Suprapubic skin (tissue), 4 donors: ENCODE data around the gene WWTR1. TPM values are rescaled to one million over a fixed set of nuclear protein-coding genes. Genes with fewer than 3 reads are reported as not detected.
A peak's percentile ranks its signal among the peaks of the same experiment; 100 is the strongest.

Source experiments
- DNase-seq, 2 donors: peaks; one replicate each; pipeline ENCODE4 v3.0.0-alpha.2; 2019; ENCODE audit warnings: low spot score in 2 of 2
- H3K27ac ChIP-seq: fragments of 200-600 bp; sonication (generic); one replicate; pipeline ENCODE4 v1.5.1; 2019
- H3K27me3 ChIP-seq: fragments of 200-600 bp; sonication (generic); one replicate; pipeline ENCODE4 v1.5.1; 2019
- H3K36me3 ChIP-seq: fragments of 200-600 bp; sonication (generic); one replicate; pipeline ENCODE4 v1.5.1; 2019
- H3K4me1 ChIP-seq: fragments of 200-600 bp; sonication (generic); one replicate; pipeline ENCODE4 v1.5.1; 2019
- H3K4me3 ChIP-seq: fragments of 200-600 bp; sonication (generic); one replicate; pipeline ENCODE4 v1.5.1; 2019; ENCODE audit warnings: mild to moderate bottlenecking
- H3K9me3 ChIP-seq: fragments of 200-600 bp; sonication (generic); one replicate; pipeline ENCODE4 v1.5.1; 2019
- EP300 ChIP-seq: sonication (generic); formaldehyde crosslinking; IDR thresholded peaks from one replicate; pipeline ENCODE4 v1.6.1; 2017; ENCODE audit warnings: antibody characterized with exemption
- POLR2A ChIP-seq, 2 donors: fragments of 450-650 bp; IDR thresholded peaks; one replicate each; pipeline ENCODE4 v1.6.1; 2017; ENCODE audit warnings: antibody characterized with exemption in 2 of 2, mild to moderate bottlenecking in 2 of 2, moderate library complexity in 2 of 2
- POLR2AphosphoS5 ChIP-seq, 3 donors: sonication (generic); formaldehyde crosslinking; IDR thresholded peaks; one replicate each; pipeline ENCODE4 v1.6.1; 2017; ENCODE audit warnings: antibody characterized with exemption in 3 of 3
- WGBS: methylation state at CpG from one replicate; pipeline ENCODE4 v1.1.5; 2018; 5-methylcytosine and 5-hydroxymethylcytosine counted together
- total RNA-seq, 4 donors: library from RNA; depleted of rRNA; stranded (reverse); fragments of >200 nt; gene quantifications; one replicate each; pipeline ENCODE4 v1.1.0, GENCODE V29; 2016
- TF ChIP-seq, protein P1 (sequence below), 2 donors: fragments of 200-600 bp in 1 of 2; fragments of 450-650 bp in 1 of 2; sonication (generic) in 1 of 2; IDR thresholded peaks; one replicate each; pipeline ENCODE4 v1.5.1; 2016 to 2019; ENCODE audit warnings: antibody characterized with exemption in 2 of 2, mild to moderate bottlenecking in 1 of 2, moderate library complexity in 1 of 2

WWTR1 gene
- total RNA-seq, 4 donors from 2014 or later, result 33.0 to 68.9 (median 52.1) TPM

DNA sequence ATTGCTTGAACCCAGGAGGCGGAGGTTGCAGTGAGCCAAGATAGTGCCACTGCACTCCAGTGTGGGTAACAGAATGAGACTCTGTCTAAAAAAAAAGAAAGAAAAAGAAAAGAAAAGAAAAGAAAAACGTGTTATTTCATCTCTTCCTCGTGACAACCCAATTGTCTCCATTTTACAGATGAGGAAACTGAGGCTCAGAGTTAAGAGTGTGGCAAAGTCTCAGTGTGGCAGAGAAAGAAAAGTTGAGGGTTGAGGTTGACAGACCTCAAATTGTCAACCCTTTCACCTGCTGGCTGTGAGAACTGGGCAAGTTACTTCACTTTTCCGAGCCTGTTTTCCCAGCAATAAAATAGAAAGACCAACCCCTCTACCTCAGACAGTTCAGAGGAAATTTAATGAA, 123.7 kb downstream of the WWTR1 start:
- 94% methylated on average over 4 of the region's 4 CpGs for WGBS
- H3K4me3 ChIP-seq, result no peak overlapping the region
- TF ChIP-seq POLR2A (IDR thresholded peaks at IDR 0.05), result no peak
- no peak for TF ChIP-seq POLR2AphosphoS5 (IDR thresholded peaks at IDR 0.05)
- TF ChIP-seq, protein P1, sequence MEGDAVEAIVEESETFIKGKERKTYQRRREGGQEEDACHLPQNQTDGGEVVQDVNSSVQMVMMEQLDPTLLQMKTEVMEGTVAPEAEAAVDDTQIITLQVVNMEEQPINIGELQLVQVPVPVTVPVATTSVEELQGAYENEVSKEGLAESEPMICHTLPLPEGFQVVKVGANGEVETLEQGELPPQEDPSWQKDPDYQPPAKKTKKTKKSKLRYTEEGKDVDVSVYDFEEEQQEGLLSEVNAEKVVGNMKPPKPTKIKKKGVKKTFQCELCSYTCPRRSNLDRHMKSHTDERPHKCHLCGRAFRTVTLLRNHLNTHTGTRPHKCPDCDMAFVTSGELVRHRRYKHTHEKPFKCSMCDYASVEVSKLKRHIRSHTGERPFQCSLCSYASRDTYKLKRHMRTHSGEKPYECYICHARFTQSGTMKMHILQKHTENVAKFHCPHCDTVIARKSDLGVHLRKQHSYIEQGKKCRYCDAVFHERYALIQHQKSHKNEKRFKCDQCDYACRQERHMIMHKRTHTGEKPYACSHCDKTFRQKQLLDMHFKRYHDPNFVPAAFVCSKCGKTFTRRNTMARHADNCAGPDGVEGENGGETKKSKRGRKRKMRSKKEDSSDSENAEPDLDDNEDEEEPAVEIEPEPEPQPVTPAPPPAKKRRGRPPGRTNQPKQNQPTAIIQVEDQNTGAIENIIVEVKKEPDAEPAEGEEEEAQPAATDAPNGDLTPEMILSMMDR (IDR thresholded peaks at IDR 0.05), result no peak
- TF ChIP-seq EP300, result no peak
- H3K9me3 ChIP-seq, result no peaks in the 10 kb centered on the region
- DNase-seq, result no peak
- peaks cover 41% of the 10 kb centered on the region for H3K4me1 ChIP-seq
- peak overlapping the region; percentile 51 for H3K27ac ChIP-seq
- H3K36me3 ChIP-seq, result no peaks in the 10 kb centered on the region
- no peaks in the 10 kb centered on the region for H3K27me3 ChIP-seq

DNA sequence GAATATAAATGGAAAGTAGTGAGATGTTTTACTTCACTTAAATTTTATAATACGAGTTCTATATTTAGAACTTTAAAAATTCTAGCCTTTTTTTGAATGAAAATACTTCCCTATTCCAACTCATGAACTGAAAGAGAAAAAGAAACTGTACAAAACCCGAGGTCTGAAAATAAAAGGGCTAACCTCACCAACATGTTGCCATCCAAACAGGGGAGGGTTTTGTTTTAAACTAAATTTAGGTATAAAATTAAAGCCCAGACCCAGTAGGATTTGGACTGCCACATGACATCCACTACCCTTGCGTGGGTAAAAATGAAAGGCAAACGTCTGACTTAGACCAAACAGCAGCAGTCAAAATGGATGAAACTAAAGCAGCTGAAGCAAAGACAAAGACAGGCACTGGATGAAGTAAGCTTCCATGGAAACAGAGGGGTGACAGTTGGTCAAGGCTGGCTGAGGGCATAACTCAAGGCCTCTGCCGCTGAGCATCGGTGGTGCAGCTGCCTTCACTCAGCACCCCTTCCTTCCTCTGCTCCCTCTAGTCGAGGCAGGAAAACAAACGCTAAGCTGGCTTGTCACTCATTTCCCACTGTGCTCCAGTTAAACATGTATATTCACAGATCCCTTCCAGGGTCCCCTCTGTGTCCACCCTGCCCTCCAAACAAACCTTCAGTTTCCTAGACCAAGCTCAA, 125.2 kb downstream of the WWTR1 start:
- Histone ChIP-seq H3K9me3 (no peaks in the 10 kb centered on the region), H3K4me1 (peaks cover 53% of the 10 kb centered on the region), H3K27ac (peak overlapping the region; percentile 11), H3K4me3 (peak overlapping the region; percentile 20), H3K27me3 (no peaks in the 10 kb centered on the region), H3K36me3 (no peaks in the 10 kb centered on the region)
- WGBS, result 47% methylated on average over 8 of the region's 8 CpGs
- TF ChIP-seq, protein P1 (IDR thresholded peaks at IDR 0.05), result no peak
- TF ChIP-seq POLR2AphosphoS5 (IDR thresholded peaks at IDR 0.05) (no peak), POLR2A (IDR thresholded peaks at IDR 0.05) (no peak), EP300 (no peak)
- DNase-seq, result no peak

DNA sequence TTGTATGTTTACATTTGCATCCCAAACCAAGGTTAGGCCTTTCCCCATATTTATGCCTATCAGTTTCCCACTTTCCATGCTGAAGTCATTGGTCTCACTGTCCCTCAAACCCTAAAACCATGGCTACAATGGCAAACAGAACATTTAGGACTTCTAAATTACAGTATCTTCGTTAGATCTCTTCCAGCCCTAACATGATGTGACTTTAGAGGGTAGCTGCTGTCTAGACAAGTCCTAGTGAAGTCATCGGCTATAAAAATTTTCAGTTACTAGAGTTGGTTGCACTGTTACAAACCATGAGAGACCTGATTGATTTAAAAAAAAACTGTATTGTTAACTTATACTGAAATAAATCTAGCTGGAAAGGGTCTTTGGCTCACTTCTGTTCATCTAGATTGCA, 128.7 kb downstream of the WWTR1 start:
- Histone ChIP-seq H3K4me1 (peaks cover 33% of the 10 kb centered on the region), H3K4me3 (no peak overlapping the region), H3K27me3 (no peaks in the 10 kb centered on the region), H3K9me3 (no peaks in the 10 kb centered on the region), H3K36me3 (peaks cover 17% of the 10 kb centered on the region), H3K27ac (peak overlapping the region; percentile 52)
- no peak for TF ChIP-seq POLR2AphosphoS5 (IDR thresholded peaks at IDR 0.05)
- TF ChIP-seq POLR2A (IDR thresholded peaks at IDR 0.05), result no peak
- TF ChIP-seq EP300, result no peak
- TF ChIP-seq, protein P1 (IDR thresholded peaks at IDR 0.05), result no peak
- DNase-seq, result no peak
- WGBS, result 42% methylated on average over 2 of the region's 2 CpGs

DNA sequence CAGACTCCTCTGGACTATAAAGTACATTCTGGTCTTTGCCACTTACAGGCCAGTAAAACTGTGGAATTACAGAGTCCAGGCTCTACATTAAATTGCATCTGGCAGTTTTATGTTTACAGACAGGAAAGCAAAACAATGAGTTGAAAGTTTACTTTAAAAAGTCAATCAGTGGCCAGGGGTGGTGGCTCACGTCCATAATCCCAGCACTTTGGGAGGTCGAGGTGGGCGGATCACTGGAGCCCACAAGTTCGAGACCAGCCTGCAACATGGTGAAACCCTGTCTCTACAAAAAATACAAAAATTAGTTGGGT, 129.5 kb downstream of the WWTR1 start:
- H3K36me3 ChIP-seq, result peaks cover 25% of the 10 kb centered on the region
- no peaks in the 10 kb centered on the region for H3K9me3 ChIP-seq
- WGBS, result 72% methylated on average over 4 of the region's 4 CpGs
- H3K4me3 ChIP-seq, result no peak overlapping the region
- no peaks in the 10 kb centered on the region for H3K27me3 ChIP-seq
- H3K27ac ChIP-seq, result peak overlapping the region; percentile 52
- no peak for DNase-seq
- TF ChIP-seq POLR2AphosphoS5 (IDR thresholded peaks at IDR 0.05), result no peak
- no peak for TF ChIP-seq EP300
- TF ChIP-seq POLR2A (IDR thresholded peaks at IDR 0.05), result no peak
- H3K4me1 ChIP-seq, result peaks cover 33% of the 10 kb centered on the region

DNA sequence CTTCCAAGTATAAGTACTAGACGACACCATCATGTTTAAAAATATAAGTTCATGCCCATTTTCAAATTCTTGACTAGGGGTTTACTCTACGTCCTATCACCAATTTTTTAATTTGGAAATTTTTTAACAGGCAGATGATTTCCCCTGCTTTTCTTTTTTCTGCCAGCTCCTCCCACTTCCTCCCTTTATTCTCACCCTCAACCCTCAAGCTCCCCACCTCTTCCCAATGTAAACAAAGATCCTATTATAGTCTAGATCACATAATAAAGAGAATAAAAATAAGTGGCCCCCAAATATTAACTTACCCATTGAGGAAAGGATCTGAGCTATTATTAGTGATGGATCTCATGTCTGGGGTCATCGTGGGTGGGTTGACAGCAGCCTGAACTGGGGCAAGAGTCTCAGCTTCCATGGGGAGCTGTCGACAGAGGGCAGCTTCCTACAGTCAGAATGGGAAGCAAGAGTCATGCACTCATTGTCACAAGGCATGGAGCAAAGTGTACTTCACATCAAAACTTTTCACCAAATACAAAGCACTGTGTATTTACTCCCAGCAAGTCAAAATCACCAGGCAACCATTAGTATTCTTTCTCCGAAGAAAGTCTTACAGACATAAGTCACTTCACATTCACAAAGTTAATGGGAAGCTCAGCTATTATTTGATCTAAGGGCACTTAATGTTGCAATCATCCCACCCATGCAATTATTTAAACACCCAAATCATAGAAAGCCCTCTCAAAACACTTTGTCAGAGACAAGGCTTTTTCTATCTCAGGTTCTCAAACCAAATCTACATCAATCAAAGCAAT, 130.1 kb downstream of the WWTR1 start:
- Histone ChIP-seq H3K9me3 (no peaks in the 10 kb centered on the region), H3K27me3 (no peaks in the 10 kb centered on the region), H3K36me3 (peaks cover 31% of the 10 kb centered on the region), H3K27ac (peak overlapping the region; percentile 56), H3K4me1 (peaks cover 29% of the 10 kb centered on the region), H3K4me3 (no peak overlapping the region)
- TF ChIP-seq EP300 (no peak), POLR2AphosphoS5 (IDR thresholded peaks at IDR 0.05) (no peak), POLR2A (IDR thresholded peaks at IDR 0.05) (no peak)
- TF ChIP-seq, protein P1 (IDR thresholded peaks at IDR 0.05), result no peak
- 66% methylated on average over 5 of the region's 5 CpGs for WGBS
- DNase-seq, result no peak
